Measurements from ENCODE around the gene KRT35.
A peak's percentile ranks its signal among the peaks of the same experiment; 100 is the strongest.

The KRT35 gene

GRCh38 chr17:41511116-41511515 lies 30.2 kb upstream of the KRT35 start:
- DNase-seq, result no peak

DNA sequence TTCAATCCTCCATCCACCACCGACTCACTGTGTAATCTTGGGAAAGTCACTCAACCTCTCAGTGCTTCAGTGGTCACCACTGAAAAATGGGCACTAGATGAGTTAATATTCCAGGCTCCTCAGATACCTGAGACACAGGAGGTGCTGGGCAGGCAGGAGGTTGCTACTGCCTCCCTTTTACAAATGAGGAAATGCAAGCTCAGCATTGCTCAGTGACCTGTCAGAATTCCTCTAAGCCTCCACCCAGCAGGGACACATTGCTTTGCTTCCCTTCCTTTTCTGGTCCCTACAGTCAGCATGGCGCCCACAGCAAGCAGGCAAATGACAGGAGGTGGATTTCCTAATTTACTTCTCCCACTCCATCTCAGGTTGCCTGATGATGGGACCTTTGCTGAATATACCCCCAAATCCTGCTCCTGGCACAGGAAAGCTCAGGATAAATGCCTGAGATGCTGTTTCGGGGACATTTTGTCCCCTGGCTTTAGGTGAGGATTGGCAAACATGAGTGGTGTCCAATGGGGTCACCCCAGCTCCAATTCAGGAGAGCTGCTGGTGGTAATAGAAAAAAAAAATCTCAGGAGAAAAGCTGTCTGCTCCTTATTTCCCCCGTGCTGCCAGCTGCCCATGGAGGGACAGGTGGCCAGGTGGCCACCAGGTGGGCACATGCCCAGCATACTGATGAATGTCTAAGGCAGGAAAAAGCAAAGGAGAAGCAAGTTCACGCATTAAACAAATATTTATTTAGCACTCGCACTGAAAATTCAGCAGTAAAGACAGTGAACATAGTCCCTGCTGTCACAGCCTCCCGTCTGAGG lies 29.5 kb upstream of the KRT35 start:
- no peak for DNase-seq

DNA sequence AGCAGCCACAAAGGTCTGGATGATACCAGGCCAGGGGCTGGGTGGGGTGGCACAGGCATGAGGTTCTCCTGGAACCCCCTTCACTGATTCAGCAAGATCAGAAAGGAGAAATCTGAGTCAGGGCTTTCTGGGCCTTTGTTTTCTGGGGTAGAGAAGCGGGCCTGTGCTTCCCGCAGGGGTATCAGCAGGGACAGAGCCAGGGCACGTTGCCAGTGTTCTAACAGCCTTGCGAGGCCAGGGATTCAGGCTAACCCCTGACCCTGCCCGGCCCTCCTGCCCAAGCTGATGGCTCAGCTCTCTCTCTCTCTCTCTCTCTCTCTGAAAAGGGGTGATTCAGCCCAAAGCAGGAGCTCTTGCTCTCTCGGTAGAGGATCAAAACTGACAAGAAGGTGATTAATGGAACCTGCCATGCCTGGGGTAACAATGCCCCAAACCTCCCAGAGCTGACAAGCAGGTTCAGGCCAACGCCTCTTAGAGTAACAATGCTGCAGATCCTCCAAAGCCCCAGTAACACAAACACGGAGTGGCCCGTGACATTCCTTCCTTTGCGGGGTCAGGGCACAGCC lies 26.4 kb upstream of the KRT35 start:
- no peak for DNase-seq

DNA sequence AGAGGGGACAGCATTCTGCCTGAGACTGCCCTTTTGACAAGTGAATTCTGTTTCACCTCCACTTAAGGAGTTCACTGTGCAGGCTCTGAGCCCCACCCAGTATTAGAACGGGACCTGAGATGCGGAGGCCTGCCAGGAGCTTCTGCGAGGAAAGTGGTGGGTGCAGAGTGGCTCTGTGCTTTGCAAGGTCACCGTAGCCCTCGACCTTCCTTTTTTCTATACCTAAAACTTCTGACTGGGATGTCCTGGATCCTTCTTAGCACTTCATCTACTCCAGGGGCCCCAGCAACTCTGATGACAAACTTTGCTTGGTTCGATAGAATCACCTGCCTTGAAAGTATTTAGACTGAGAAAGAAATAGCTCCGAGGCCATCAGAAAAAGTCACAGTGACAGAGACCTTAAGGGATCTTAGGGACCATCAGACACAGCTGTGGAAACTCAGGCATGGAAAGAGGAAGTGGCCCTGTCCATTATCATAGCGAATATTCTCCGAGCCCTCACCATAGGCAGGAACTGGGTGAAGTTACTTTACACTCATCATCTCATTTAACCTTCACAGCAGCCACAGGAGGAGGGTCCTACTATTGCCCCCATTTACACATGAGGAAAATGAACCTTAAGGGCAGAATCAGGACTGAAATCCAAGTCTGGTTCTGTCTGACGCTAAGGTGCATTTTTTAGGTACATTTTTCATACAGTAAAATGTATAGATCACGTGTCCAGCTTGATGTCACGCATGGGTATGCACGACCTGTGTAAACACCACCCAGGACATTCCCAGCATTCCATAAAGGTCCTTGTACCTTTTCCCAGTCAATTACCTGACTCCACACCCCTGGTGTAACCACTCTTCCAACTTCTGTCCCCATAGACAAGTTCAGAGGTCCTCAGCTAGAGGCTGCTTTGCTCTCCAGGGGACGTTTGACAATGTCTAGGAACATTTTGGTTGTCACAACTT lies 25.1 kb upstream of the KRT35 start:
- no peak for DNase-seq

DNA sequence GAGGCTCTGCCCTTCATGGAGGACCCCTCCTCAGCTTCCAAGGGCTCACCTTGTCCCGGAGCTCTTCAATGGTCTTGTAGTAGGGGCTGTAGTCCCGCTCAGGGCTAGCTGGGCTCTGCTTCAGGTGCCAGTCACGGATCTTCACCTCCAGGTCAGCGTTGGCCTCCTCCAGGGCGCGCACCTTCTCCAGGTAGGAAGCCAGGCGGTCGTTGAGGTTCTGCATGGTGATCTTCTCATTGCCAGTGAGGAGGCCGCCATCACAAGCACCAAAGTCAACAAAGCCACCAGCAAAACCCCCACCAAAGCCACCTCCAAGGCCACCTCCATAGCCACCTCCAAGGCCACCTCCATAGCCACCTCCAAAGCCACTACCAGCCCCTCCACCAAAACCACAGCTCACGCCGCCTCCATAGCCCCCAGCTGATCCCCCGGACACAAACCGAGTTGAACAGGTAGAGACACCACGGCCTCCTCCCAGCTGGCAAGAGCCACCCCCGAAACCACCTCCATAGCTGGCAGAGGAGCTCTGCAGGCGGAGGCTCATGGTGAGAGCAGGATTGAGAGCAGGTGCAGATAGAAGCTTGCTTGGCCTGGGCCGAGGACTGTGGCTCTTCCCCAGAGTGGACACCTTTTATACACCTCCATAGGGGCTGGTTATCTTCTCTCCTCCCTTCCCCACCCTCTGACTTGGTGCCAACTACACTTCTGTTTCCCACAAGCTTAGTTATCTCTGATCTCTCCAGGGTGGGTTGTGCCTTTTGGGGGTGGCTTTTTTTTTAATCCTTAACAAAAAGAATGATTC lies 24.3 kb upstream of the KRT35 start, which contains the start of gene KRT13:
Gene KRT13 (minus strand): TSS at position 606 of the 802 bp plus-strand sequence. CDS start 62 bp downstream, at position 544.
- DNase-seq, result no peak

DNA sequence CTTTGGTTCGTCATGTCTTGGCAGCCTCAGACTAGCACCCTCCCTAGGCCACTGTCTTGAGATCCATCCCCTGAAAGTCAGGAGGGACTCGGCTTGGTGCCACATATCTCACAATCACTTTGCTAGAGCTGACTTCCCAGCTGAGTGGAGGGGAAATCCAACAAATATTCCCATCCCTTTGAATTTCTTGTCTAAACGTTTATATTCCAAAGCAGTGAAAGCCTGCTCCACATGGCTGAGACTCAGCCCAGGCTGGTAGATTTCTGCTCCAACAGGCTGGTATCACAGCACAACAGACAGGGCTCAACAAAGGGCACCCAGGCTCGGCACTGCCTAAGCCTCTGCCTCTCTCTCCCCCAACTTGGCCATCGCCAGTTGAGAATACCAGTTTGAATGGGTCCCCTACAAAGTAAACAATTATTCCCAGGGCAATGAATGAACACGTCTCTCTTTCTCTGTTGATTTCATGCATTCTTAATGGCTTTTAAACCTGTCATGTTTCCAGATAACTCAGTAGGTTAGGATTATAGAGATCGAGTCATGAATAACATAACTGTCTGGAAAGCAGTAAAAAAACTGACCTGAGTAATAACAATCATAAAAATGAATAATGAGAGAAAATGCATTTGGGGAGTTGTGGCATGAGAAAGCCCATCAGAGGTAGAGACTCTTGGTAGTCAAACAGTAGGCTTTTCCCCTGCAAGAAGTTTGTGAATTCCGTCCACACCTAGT lies 23.5 kb upstream of the KRT35 start:
- DNase-seq, result no peak

DNA sequence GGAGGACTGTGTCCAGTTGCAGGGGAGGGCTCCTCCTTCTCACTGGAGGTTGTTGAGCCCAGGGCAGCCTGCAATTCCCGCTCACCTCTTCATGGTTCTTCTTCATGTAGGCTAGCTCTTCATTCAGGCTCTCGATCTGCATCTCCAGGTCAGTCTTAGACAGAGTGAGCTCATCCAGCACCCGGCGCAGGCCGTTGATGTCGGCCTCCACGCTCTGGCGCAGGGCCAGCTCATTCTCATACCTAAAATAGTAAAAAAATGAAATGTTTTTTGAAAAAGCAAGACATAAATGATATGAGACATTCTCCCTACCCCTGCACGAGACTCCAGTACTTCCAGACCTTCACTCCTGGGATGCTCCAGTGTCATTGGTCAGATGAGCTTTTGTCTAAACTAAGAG lies 22.3 kb upstream of the KRT35 start:
- no peak for DNase-seq

GRCh38 chr17:41500131-41500911 lies 19.4 kb upstream of the KRT35 start:
- no peak for DNase-seq

- no peak for DNase-seq
Measured at GRCh38 chr17:41499714-41500113, 18.8 kb upstream of the KRT35 start.

GRCh38 chr17:41498276-41498675 lies 17.3 kb upstream of the KRT35 start:
- DNase-seq, result no peak

DNA sequence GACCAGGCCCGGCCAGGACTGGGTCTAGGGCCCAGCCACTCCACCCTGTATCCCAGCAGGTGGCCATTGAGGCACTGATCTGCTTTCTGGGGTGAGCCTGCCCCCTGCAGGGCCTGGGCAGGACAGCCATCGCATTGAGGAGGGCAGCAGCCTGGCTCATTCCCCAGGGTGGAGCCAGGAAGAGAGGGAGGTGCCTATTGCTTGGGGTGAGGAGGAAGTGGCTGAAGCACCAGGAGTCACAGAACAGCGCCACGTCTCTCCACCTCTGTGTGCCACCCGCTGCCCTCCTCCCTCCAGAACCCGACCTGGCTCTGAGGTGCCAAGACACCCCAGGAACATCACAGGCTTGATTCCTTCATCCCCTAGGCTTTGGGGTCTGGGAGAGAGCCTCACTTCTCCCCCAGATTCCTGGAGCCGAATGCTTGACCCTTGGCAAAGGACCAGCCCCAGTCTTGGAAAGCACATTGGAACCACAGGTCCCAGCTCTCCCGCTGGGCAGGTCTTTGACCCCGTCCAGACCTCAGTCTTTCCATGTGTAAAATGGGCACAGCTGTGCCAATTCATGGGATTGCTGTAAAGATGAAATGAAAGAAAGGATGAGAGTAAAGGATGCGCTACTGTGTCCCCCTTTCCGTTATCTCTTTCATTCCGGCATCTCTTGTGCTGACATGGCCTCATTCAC lies 16.0 kb upstream of the KRT35 start:
- peak; percentile 49 for DNase-seq

- DNase-seq, result no peak
Measured at GRCh38 chr17:41494524-41494923, 13.6 kb upstream of the KRT35 start.

DNA sequence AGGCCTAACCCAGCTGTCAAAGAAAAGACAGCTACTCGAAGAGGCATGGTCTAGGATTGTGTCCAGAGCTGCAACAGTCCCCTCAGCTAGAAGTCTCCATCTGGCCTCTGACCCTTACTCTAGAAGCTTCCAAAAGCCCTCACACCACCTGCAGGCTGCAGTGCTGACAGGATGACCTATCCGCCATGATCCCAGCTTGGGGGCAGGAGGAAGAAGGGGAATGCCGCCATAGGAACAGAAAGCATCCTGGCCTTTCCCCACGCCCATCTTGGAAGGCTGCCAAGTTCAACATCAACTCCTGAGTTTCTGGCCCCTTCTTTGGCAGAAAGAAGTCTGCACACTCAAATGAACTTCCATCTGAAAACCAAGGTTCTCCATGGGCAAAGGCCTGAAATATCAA lies 11.8 kb upstream of the KRT35 start:
- no peak for DNase-seq

GRCh38 chr17:41492351-41492750 lies 11.4 kb upstream of the KRT35 start:
- no peak for DNase-seq

- DNase-seq, result no peak
Measured at GRCh38 chr17:41491476-41491875, 10.5 kb upstream of the KRT35 start.

DNA sequence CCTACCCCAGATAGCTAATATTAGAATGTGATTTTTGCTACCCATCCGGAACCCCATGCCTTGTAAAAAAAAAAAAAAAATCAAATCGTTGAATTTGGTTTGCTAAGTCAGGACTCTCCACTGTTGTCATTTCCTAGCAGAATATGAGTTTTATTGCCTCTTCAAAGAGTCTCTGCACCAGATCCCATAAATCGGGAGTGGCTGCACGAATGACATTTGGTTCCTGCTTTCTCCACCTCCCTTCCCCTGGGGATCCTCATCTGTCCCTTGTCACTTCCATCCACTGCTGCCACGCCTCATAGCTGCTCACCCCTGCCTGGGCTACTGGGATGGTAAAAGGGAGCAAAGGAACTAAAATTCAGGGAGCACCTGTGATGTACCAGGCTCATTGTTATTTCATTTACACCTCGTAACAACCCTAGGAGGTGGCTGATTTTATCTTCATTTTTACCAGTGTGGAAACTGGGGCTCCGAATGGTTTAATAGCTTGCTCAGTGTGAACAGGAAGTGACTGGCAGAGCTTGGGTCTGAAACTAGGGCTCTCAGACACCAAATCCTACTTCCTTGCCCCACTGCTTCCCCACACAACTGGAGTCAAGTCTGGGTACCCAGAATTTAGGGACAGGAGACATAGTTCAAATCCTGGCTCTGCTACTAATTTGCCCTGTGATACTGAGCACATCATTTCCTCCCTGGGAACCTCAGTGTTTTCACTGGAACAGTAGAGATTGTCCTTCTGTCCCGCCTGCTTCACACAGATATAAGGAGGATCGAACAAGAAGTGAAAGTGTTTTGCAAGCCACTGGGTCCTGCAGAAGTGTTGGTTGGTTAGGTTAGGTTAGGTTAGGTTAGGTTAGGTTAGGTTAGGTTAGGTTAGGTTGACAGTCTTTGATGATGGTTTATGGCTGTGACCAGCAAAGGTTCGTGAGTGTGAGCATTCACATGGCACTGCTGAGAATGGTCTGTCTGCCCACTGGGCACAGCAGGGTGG lies 9.3 kb upstream of the KRT35 start:
- DNase-seq, result no peak

GRCh38 chr17:41489531-41489930 lies 8.6 kb upstream of the KRT35 start, which contains the start of gene KRT36:
TSS of gene KRT36 (minus strand) at chr17:41489910. CDS start at chr17:41489864, 46 bp downstream.
- DNase-seq, result no peak

- peak; percentile 30 for DNase-seq
Measured at GRCh38 chr17:41486809-41487530, 6.0 kb upstream of the KRT35 start.
